GM19025 (cell line): ENCODE results near the gene CDH23.
"Not testable (repeated sequence)": the region's sequence is repeated elsewhere in the genome, so short reads cannot be mapped to it uniquely, and the experiment has no call there.

Experiments used
- ATAC-seq: cut with Tn5 transposase; IDR thresholded peaks from one replicate; pipeline ENCODE4 v1.9.1; 2021; ENCODE audit warnings: mild to moderate bottlenecking, low read depth, moderate library complexity; ENCODE audit not compliant: unreplicated experiment

The CDH23 gene

DNA sequence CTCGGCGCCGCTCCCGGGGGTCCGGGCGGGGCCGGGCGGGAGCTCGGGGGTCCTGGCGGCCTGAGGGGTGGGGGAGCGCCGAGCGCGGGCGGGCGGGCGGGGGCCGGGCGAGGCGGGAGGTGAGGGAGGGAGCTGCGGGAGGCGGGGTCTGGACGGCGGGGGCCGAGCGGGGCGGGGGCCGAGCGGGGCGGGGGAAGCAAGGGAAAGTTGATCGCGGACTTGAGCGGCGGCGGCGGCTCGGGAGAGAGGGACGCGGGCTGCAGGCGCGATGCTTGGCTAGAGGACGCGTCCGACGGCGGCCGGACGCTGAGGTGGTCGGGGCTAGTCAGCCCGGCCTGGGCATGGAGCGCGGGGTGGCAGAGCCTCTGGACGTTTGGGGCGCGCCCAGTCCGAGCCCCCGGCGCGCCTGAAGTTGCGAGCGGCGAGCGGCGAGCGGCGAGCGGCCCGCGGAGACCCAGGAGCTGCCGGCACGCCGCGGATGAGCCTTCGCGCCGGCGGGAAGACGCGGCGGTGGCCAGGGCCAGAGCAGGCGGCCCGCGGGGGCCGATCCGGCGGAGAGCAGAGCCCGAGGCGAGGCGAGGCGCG, at the start of gene CDH23:
TSS of gene CDH23 (plus strand) at position 210 of the 585 bp plus-strand sequence. CDS start 42,912 bp downstream, outside the sequence.
- no peak for ATAC-seq

DNA sequence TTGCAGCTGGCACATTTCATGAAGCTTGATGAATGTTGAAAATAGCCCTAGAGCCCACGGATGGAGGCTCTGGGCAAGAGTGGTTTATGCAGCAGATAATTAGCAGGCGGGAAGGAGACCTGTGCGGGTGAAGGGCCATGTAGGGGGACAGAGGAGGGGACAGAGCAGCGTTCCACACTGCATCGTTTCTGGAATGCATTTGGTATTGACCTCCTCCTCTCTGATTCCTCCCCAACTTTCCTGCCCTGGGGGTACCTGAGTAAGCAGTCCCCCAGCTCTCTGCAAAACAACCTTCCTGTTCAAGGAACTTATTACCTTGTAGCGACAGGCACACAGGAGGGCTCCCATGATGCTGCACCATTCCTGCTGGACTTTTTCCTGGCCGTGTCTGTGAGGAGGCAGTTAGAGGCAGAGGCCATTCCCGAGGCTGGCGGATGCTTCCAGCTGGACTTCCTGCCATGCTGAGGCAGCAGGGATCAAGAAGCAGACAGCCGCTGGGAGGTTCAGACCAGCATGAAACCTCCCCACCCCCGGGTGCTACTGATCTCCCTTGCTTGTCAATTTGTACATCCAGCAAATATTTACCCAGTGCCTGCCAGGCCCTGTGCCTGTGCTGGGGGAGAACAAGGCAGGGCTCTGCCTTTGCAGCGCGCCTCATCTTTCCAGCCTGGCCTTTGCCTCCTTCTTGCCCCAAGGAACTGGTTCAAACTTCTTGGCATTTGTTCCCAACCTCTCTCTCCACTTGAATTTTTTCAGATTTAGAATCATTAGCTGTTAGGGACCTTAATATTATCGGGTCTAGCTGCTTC, 48.9 kb upstream of the CDH23 start:
- no peak for ATAC-seq

DNA sequence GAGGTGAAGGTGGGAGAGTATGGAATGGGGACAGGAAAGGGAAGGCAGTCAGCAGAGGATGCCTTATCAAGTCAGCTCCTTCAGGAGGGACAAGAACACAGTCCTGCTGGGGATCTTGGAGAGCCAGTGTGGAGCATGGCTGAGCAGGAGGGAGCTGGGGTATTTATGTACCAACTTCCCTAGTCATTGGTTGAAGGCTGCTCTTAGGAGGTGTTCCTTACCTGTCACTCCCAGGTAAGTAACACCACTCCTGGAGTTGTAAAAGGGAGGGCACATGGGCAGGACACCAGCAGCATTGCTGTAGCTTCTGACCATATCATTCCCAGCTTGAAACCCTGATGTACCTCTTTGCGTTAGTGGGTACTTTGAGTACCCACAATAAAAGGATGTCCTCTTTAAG, 47.9 kb upstream of the CDH23 start:
- no peak for ATAC-seq

DNA sequence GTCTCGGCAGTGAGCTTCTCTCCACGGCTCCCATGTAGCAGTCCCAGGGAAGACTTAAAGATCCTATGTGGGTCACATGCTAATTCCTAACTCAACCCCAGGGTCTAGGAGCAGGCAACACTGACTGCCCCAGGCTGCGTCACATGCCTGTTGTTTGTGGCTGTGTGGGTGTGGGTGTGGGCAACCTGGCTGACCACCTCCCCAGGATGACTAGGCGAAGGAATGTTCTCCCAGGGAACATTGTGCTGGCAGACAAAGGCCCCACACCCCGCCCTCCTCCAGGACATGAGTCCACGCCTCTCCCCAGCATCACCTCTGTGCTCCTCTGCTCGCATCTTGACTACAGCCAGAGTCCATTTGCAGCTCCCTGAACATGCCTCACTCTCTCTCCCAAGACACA, 47.3 kb upstream of the CDH23 start:
- no peak for ATAC-seq

DNA sequence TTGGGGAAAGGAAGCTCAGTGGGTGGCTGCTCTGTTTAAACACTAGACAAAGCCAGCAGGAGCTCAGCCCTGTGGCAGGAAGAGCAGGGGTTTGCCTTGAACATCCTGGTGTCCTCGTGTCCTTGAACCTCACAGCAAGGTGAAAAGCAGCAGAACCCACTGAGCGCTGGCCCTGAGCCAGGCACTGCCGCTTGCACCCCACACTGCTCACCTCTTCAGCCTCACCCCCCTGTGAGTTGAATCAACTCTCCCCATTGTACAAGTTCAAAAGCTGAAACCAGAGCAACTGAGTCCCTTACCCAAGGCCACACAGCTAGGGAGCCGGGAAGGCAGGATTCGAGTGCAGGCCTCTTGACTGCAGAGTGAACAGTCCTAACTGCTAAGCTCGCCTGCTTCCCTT, 45.6 kb upstream of the CDH23 start:
- ATAC-seq = no peak

DNA sequence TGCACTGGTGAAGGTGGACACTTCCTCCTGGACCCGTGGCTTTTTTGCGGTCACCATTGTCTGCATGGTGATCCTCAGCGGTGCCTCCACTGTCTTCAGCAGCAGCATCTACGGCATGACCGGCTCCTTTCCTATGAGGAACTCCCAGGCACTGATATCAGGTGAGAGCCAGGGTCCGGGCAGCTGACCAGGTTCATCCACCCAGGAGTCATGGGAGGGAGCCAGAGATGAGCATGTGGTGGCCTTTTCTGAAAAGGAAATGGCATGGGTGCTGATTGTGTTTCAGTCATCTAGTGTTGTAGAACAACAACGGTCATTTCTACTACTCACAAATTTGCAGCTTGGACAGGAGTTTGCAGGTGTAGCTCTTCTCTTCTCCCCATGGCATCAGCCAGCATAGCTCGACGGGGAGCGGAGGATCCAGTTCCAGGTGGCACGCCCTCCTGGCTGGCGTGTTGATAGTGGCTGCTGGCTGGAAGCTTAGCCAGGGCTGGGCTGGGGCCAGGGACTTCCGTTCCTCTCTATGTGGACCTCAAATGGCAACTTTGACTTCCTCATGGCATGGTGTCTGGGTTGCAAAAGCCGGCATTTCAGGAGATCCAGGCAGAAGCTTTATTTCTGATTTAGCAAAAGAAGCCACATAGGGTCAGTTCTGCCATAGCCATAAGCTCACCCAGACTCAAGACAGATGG, 44.9 kb upstream of the CDH23 start:
- no peak for ATAC-seq

DNA sequence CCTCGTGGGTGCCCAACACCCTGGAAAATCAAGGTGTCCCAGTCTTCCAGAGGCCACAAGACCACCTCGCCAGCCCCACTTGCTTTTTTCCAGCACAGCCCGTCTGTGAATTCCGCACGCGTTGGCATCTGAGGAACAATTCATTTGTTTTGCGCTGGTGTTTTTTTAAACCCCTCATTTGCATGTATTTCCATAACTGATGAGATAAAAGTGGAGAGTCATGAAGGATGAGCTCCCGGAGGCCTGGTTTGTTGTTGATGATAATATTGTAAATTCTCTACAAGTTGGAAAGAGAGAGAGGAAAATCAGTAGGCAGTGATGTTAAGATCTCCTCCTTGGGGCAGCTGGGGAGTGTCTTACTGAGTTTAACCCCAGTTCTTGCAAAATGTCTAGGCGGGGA, 43.1 kb upstream of the CDH23 start:
- ATAC-seq = no peak

DNA sequence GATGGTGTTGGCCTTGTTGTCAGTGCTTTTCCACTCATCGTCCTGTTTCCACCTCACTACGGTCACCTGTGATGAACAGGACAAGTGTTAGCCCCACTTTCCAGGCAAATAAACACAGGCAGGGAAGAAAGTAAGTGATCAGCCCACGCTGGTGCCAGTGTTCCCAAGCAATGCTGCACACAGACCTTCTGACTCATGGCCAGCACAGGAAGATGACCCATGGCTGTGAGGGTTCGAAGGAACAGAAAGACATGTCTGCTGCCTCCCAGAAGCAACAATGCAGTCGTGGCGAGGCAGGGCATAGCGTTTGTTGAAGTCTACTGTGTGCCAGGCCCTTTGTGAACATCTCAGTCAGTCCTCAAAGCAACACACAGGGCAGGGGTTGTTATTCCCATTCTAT, 41.9 kb upstream of the CDH23 start:
- no peak for ATAC-seq

DNA sequence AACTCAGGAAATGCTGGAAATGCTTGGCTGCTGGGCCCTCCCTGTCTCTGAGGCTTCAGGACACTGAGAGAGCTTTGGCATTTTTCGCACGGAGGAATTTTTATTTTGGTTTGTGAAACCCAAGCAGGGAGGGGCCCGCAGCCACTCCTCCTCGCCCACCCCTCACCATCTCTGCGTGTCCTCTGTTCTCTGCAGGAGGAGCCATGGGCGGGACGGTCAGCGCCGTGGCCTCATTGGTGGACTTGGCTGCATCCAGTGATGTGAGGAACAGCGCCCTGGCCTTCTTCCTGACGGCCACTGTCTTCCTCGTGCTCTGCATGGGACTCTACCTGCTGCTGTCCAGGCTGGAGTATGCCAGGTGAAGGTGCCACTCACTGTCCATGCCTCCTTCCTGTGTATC, 40.8 kb upstream of the CDH23 start:
- ATAC-seq = no peak

DNA sequence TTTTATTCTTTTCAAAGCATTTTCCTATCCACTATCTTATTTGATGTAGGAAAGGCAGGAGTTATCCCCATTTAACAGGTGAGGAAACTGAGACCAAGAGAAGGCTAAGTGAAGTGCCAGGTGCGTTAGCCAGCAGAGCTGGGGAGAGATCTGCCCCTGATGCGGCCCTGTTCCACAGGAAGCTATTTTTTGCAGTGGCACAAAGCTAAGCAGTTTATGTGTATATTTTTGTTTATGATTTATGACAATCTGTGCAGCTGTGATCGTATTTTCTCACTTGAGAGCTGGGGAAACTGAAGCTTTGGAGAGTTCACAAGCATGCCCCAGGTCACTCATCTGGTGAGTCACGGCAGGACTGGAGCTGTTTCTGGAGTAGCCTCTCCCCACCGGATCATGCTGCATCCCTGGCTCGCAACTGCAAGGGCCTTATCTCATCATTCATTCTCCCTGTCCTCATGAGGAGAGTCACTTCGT, 38.9 kb upstream of the CDH23 start:
- ATAC-seq = no peak

DNA sequence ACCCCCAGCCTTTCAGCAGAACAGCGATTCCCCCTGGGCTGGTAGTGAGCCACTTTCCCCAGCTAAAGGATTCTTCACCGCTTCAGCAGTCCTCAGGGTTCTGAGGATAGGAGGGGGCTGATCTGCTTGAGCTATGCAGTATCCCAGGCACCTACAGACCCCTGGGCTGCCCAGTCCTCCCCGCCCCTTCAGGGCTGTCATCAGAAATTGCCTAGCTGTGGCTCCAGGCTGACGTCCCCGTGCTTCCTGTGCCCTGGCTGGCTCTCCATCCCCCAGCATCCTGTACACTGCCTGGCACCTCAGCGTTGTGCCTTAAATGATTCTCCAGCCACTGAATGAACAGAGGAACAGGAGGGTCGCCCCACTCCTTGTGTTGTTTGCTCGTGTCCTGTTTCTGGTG, 38.4 kb upstream of the CDH23 start:
- ATAC-seq = no peak

DNA sequence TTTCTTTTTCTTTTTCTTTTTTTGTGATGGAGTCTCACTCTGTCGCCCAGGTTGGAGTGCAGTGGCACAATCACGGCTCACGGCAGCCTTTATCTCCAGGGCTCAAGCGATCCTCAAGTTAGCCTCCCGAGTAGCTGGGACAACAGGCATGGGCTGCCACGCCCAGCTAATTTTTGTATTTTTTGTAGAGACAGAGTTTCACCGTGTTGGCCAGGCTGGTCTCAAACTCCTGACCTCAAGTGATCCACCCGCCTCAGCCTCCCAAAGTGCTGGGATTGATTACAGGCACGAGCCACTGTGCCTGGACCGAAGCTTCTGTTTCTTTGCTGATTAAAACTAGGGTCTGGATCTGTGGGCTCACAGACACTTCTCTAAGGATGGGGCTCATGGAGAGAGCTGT, 37.8 kb upstream of the CDH23 start:
- not testable (repeated sequence) for ATAC-seq

DNA sequence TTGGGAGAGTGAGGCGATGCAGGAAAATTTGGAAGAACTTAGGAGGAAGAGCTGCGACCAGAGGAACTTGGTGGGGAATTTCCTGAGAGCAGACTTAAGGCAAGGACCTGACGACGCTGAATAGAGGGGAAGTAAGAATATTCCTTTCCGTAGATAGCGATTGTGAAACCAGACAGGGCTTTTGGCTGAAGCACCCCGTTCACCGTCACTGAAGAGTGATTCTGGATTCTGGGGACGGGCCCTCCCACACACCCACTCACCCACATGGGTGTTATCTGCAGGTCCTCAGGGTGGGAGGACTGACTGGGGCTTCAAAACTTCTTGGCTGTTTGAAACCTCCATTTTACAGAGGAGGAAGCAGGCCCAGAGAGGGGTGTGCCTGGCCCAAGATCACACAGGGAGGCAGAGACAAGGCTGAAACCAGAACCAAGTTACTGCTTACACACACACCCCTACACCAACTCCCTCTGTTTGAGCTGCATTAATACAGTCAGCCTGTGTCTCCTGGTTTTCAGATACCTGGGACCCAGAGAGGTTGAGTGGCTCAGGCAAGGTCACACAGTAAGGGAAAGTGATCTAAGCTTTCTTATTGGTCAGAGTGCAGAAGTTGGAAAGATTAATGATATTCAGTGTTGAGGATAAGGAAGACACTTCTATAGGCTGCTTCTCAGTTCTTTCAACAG, 37.2 kb upstream of the CDH23 start:
- ATAC-seq = no peak

DNA sequence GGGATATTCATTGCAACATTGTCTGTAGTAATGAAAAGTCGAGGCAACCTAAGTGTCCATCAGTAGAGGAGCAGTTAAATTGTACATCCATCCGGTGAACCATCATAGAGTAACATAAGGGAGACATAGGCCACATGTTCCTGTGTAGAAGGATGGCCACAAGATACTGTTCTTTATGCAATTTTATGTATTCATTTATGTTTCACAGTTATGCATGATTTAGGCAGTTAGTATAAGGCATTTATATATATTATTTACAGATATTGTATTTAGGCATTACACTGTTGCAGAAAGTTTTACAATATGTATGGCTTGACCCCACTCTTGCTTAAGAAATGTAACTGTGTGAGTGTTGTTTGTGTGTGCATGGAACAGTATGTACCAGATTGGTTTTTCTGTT, 36.0 kb upstream of the CDH23 start:
- ATAC-seq = no peak

DNA sequence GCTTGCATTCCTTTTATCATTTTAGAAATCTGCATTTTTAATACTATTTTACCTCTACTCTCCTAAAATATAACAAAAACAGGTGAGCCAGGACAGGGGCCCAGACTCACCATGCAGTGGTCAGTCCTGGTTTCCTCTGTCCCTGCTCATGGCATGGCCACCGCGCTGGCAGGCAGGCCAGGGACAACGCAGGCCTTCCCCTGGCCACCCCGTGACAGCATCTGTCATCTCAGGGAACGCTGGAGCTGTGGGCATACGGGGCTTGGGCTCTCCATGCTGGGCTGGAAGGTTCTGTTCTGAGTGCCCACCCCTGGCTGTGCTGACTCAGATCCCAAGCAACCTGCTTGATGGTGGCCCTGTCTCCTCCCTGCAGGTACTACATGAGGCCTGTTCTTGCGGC, 35.1 kb upstream of the CDH23 start:
- ATAC-seq = no peak

DNA sequence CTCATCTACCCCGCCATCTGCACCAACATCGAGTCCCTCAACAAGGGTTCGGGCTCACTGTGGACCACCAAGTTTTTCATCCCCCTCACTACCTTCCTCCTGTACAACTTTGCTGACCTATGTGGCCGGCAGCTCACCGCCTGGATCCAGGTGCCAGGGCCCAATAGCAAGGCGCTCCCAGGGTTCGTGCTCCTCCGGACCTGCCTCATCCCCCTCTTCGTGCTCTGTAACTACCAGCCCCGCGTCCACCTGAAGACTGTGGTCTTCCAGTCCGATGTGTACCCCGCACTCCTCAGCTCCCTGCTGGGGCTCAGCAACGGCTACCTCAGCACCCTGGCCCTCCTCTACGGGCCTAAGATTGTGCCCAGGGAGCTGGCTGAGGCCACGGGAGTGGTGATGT, 34.6 kb upstream of the CDH23 start:
- ATAC-seq = no peak

DNA sequence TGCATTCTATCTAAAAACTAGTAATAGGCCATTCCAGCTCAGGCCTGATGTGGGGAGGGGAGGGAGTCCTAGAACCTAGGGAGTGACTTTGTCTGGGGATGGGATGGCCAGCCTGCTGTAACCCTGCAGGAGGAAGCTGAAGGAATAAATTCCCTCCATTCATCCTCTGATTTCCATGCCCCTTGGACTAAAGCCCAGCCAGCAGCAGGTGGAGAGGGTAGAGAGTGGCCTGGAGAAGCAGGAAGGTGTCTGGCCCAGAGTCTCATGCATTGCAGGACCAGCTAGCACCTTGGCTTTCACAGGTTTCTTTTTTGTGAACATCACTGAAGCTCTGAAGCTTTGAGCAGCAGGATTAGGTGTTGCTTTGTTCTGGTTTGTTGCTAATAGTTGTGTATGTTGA, 32.8 kb upstream of the CDH23 start:
- ATAC-seq = no peak

DNA sequence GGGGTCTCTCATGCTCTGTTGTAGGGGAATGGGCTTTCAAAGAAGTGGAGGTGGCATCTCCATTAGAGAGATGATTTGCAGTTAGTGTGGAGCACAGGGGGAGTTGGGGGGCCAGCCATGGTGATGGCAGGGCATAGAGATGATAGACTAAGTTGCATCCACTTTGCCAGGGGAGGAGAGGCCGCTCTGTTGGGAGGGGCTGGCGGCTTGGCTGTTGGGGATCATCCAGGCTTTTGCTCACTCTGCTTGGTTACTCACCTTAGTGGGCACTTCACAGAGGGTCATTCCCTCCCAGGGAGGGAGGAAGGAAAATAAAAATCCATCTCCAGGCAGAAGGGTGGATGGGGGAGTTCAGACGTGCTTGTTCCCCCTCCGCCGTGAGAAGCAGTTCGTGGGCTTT, 31.4 kb upstream of the CDH23 start:
- no peak for ATAC-seq

DNA sequence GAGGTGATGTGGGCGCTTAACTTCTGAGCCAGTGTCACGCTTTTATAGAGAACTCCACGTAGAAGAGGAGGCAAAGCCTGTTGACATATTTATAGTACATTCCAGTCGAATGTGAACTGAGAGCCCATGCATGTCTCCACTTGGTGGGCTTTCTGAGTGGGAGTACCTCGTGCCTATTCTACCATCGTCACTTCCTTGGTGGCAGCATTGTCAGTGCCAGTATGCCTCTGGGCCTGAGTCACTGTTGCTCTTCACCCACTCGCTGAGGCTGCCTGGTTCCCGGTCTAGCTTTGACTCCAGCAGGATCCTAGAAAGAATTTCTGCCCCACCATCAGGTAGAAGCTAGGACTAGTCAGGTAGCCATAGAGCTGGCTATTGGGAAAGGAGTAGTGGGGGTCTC, 30.0 kb upstream of the CDH23 start:
- ATAC-seq = no peak

DNA sequence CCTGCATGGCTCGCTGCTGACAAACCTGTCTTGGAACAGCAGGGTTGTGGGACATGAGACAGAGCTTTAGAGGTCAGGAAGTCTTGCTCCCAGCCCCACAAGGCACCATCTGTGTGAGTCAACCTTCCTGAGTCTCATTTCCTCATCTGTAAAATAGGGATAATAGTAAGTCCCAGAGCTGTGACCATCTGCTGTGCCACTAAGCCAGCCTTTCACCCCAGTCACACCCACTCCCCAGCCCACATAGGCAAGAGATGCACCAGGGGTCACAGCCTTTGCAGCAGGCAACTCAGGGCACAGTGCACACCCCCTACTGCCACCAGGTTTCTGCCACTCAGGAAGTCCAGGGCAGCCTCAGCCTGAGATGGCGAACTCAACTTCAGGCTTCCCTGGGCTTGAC, 29.4 kb upstream of the CDH23 start:
- ATAC-seq = no peak

DNA sequence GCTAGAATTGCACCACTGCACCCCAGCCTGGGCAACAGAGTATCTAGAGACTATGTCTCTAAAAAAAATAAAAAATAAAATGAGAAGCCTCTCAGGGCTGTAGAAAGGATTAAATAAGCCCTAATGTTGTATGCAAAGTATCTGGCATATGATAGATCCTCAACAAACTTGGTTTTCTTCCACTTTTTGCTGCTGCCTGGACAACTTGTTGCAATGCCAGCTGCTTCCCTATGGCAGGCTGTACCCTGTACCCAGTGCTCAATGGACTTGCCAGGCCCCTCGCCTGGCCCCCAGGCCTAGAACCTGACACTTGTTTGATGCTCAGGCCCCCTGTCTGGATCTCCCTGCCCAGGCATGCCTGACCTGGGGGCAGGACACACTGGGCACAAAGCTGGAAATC, 28.5 kb upstream of the CDH23 start:
- no peak for ATAC-seq
